G401 (cell line): ENCODE measurements around the gene E2F3. TPM values are rescaled to one million over a fixed set of nuclear protein-coding genes. Genes with fewer than 3 reads are reported as not detected.
"Not testable (repeated sequence)": the region's sequence is repeated elsewhere in the genome, so short reads cannot be mapped to it uniquely, and the experiment has no call there.

Source experiments
- DNase-seq: peaks from one replicate; pipeline ENCODE4 v3.0.0-alpha.2; 2015; ENCODE audit warnings: low spot score
- in situ Hi-C: cut with HindIII; loops from 2 replicates; pipeline ENCODE4 v1.10.0; 2016; ENCODE audit warnings: low sequenced_read_pairs, mixed read lengths
- total RNA-seq: library from RNA; depleted of rRNA; stranded (reverse); fragments of >200 nt; shearing (Covaris generic); gene quantifications from 2 replicates; pipeline ENCODE4 v1.2.3, GENCODE V29; 2014

The E2F3 gene
- total RNA-seq, 1 experiment from 2014 or later = 12.5 TPM

GRCh38 chr6:20486641-20487040 is 85.0 kb downstream of the E2F3 start:
- in situ Hi-C loops = no loop called here
- DNase-seq = no peak

- DNase-seq = no peak
- in situ Hi-C loops = no loop called here
Observed at GRCh38 chr6:20487669-20488375, 86.1 kb downstream of the E2F3 start.

- in situ Hi-C loops = no loop called here
- no peak for DNase-seq
Observed at GRCh38 chr6:20490591-20490990, 88.9 kb downstream of the E2F3 start.

- in situ Hi-C loops = no loop called here
- DNase-seq = no peak
Observed at GRCh38 chr6:20492099-20492498, 90.4 kb downstream of the E2F3 start.

GRCh38 chr6:20497216-20498040 is 95.7 kb downstream of the E2F3 start:
- no peak for DNase-seq
- in situ Hi-C loops = no loop called here

- no peak for DNase-seq
Observed at GRCh38 chr6:20498041-20498385, 96.3 kb downstream of the E2F3 start.

GRCh38 chr6:20509212-20509611 is 107.5 kb downstream of the E2F3 start:
- DNase-seq = no peak
- in situ Hi-C loops = no loop called here

More at GRCh38 chr6:20498041-20498385, 96.3 kb downstream of the E2F3 start:
- in situ Hi-C loops = no loop called here

- no peak for DNase-seq
- in situ Hi-C loops = no loop called here
Observed at GRCh38 chr6:20511852-20512251, 110.2 kb downstream of the E2F3 start.

- DNase-seq = not testable (repeated sequence)
Observed at GRCh38 chr6:20525208-20525607, 123.5 kb downstream of the E2F3 start.

GRCh38 chr6:20529086-20529448 is 127.4 kb downstream of the E2F3 start:
- in situ Hi-C loops = loop anchor here (25.0 kb wide), 1 partner anchor 117 kb away; the partner anchor contains the start of gene E2F3
- DNase-seq = peak; percentile 42

More at GRCh38 chr6:20525208-20525607, 123.5 kb downstream of the E2F3 start:
- in situ Hi-C loops = loop anchor here (25.0 kb wide), 1 partner anchor 113 kb away; the partner anchor contains the start of gene E2F3

GRCh38 chr6:20532881-20533280 is 131.2 kb downstream of the E2F3 start:
- in situ Hi-C loops = loop anchor here (25.0 kb wide), 1 partner anchor 121 kb away; the partner anchor contains the start of gene E2F3
- DNase-seq = no peak

- in situ Hi-C loops = loop anchor here (25.0 kb wide), 1 partner anchor 122 kb away; the partner anchor contains the start of gene E2F3
- DNase-seq = no peak
Observed at GRCh38 chr6:20533746-20534294, 132.1 kb downstream of the E2F3 start.

GRCh38 chr6:20534295-20535262 is 132.9 kb downstream of the E2F3 start, which contains the start of gene CDKAL1:
TSS of gene CDKAL1 (plus strand) at chr6:20534457. CDS start at chr6:20546351, 11,894 bp downstream.
- in situ Hi-C loops = loop anchor here (25.0 kb wide), 1 partner anchor 122 kb away; the partner anchor contains the start of gene E2F3
- DNase-seq = peak; percentile 89

GRCh38 chr6:20538131-20538662 is 136.5 kb downstream of the E2F3 start:
- DNase-seq = no peak
- in situ Hi-C loops = loop anchor here (25.0 kb wide), 1 partner anchor 126 kb away; the partner anchor contains the start of gene E2F3

GRCh38 chr6:20538907-20539306 is 137.2 kb downstream of the E2F3 start:
- DNase-seq = no peak
- in situ Hi-C loops = loop anchor here (25.0 kb wide), 1 partner anchor 127 kb away; the partner anchor contains the start of gene E2F3

GRCh38 chr6:20539387-20539786 is 137.7 kb downstream of the E2F3 start:
- DNase-seq = no peak
- in situ Hi-C loops = loop anchor here (25.0 kb wide), 1 partner anchor 127 kb away; the partner anchor contains the start of gene E2F3

GRCh38 chr6:20540683-20541082 is 139.0 kb downstream of the E2F3 start:
- in situ Hi-C loops = loop anchor here (25.0 kb wide), 1 partner anchor 128 kb away; the partner anchor contains the start of gene E2F3
- DNase-seq = no peak

- DNase-seq = no peak
- in situ Hi-C loops = loop anchor here (25.0 kb wide), 1 partner anchor 129 kb away; the partner anchor contains the start of gene E2F3
Observed at GRCh38 chr6:20541382-20541781, 139.7 kb downstream of the E2F3 start.
